Measurements from ENCODE around the gene SLC25A30. TPM values are rescaled to one million over a fixed set of nuclear protein-coding genes. Genes with fewer than 3 reads are reported as not detected.

The SLC25A30 gene
- total and polyA plus RNA-seq, 2 of the 13 experiments (the other 11 are each of a cell fraction or from before 2014, with no cell fraction given) = 19.6 to 22.5 TPM

GRCh38 chr13:45434556-45435371 lies 16.6 kb upstream of the SLC25A30 start (continued):
- TF ChIP-seq RERE (CRISPR knock-in tag; IDR thresholded peaks at IDR 0.05; ENCODE audit: low read depth) (0 out of 2 replicates have a peak, but pooled peaks have one; percentile 24), BHLHE40 (IDR thresholded peaks at IDR 0.05; ENCODE audit: low read length) (peak; percentile 58), ZNF782 (CRISPR knock-in tag; IDR thresholded peaks at IDR 0.05; ENCODE audit: borderline replicate concordance) (no peak), NR2F6 (IDR thresholded peaks at IDR 0.05) (peak; percentile 77), NR2F6 (CRISPR knock-in tag; IDR thresholded peaks at IDR 0.05) (peak; percentile 58), ZNF792 (CRISPR knock-in tag; IDR thresholded peaks at IDR 0.05) (peak; percentile 49; the same call in 1 of the 2 replicates), MBNL3 (CRISPR knock-in tag; conservative IDR thresholded peaks at IDR 0.05) (no peak), TP53 (CRISPR knock-in tag; conservative IDR thresholded peaks at IDR 0.05) (no peak), RAD51 (IDR thresholded peaks at IDR 0.05; ENCODE audit: borderline replicate concordance) (no peak), DZIP1 (CRISPR knock-in tag; IDR thresholded peaks at IDR 0.05) (no peak)
- TF ChIP-seq, protein P1, sequence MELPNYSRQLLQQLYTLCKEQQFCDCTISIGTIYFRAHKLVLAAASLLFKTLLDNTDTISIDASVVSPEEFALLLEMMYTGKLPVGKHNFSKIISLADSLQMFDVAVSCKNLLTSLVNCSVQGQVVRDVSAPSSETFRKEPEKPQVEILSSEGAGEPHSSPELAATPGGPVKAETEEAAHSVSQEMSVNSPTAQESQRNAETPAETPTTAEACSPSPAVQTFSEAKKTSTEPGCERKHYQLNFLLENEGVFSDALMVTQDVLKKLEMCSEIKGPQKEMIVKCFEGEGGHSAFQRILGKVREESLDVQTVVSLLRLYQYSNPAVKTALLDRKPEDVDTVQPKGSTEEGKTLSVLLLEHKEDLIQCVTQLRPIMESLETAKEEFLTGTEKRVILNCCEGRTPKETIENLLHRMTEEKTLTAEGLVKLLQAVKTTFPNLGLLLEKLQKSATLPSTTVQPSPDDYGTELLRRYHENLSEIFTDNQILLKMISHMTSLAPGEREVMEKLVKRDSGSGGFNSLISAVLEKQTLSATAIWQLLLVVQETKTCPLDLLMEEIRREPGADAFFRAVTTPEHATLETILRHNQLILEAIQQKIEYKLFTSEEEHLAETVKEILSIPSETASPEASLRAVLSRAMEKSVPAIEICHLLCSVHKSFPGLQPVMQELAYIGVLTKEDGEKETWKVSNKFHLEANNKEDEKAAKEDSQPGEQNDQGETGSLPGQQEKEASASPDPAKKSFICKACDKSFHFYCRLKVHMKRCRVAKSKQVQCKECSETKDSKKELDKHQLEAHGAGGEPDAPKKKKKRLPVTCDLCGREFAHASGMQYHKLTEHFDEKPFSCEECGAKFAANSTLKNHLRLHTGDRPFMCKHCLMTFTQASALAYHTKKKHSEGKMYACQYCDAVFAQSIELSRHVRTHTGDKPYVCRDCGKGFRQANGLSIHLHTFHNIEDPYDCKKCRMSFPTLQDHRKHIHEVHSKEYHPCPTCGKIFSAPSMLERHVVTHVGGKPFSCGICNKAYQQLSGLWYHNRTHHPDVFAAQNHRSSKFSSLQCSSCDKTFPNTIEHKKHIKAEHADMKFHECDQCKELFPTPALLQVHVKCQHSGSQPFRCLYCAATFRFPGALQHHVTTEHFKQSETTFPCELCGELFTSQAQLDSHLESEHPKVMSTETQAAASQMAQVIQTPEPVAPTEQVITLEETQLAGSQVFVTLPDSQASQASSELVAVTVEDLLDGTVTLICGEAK (IDR thresholded peaks at IDR 0.05) = no peak
- TF ChIP-seq, protein P1 (CRISPR knock-in tag; IDR thresholded peaks at IDR 0.05) = peak; percentile 42; the same call in 1 of the 2 replicates

Data from HepG2 (cell line).